H9 (cell line): ENCODE measurements around the gene RCSD1. TPM values are rescaled to one million over a fixed set of nuclear protein-coding genes. Genes with fewer than 3 reads are reported as not detected.

Experiments used
- DNase-seq: peaks from one replicate; pipeline ENCODE4 v3.0.0-alpha.2; 2017
- H2AFZ ChIP-seq: one replicate; pipeline ENCODE4 v1.6.1; 2013; ENCODE audit warnings: mild to moderate bottlenecking, low read length, control low read depth, moderate library complexity
- H2AK5ac ChIP-seq: 2 replicates; pipeline ENCODE4 v1.6.1; 2013; ENCODE audit warnings: low read length, control low read depth, mixed read lengths; ENCODE audit not compliant: insufficient read length
- H2BK120ac ChIP-seq: one replicate; pipeline ENCODE4 v1.6.1; 2013; ENCODE audit warnings: low read depth, mild to moderate bottlenecking, low read length, control low read depth, inconsistent platforms; ENCODE audit not compliant: poor library complexity, severe bottlenecking
- H2BK12ac ChIP-seq: 2 replicates; pipeline ENCODE4 v1.6.1; 2013; ENCODE audit warnings: low read length, control low read depth, mixed read lengths, low read depth; ENCODE audit not compliant: insufficient read length
- H2BK15ac ChIP-seq: 2 replicates; pipeline ENCODE4 v1.6.1; 2013; ENCODE audit warnings: low read depth, low read length, control low read depth
- H2BK20ac ChIP-seq: one replicate; pipeline ENCODE4 v1.6.1; 2013; ENCODE audit warnings: low read depth, mild to moderate bottlenecking, low read length, control low read depth, inconsistent platforms; ENCODE audit not compliant: poor library complexity, severe bottlenecking
- H2BK5ac ChIP-seq: 2 replicates; pipeline ENCODE4 v1.6.1; 2013; ENCODE audit warnings: low read length, control low read depth, mixed read lengths; ENCODE audit not compliant: insufficient read length
- H3K14ac ChIP-seq: 2 replicates; pipeline ENCODE4 v1.6.1; 2013; ENCODE audit warnings: low read length, control low read depth; ENCODE audit not compliant: insufficient read depth
- H3K18ac ChIP-seq: 2 replicates; pipeline ENCODE4 v1.6.1; 2013; ENCODE audit warnings: low read depth, mild to moderate bottlenecking, mixed read lengths, low read length, control low read depth; ENCODE audit not compliant: insufficient read length
- H3K23ac ChIP-seq: 2 replicates; pipeline ENCODE4 v1.6.1; 2013; ENCODE audit warnings: low read length, control low read depth, mixed read lengths, low read depth; ENCODE audit not compliant: insufficient read length
- H3K23me2 ChIP-seq: 2 replicates; pipeline ENCODE4 v1.6.1; 2013; ENCODE audit warnings: low read depth, mild to moderate bottlenecking, mixed read lengths, low read length, control low read depth; ENCODE audit not compliant: insufficient read length, poor library complexity, severe bottlenecking
- H3K27ac ChIP-seq: 2 replicates; pipeline ENCODE4 v1.5.1; 2013; ENCODE audit warnings: low read length, control low read depth, mixed read lengths, low read depth; ENCODE audit not compliant: insufficient read length
- H3K27me3 ChIP-seq: 2 replicates; pipeline ENCODE4 v1.6.1; 2013; ENCODE audit warnings: low read length, control low read depth, inconsistent platforms; ENCODE audit not compliant: insufficient read depth
- H3K4ac ChIP-seq: 2 replicates; pipeline ENCODE4 v1.6.1; 2013; ENCODE audit warnings: low read depth, mild to moderate bottlenecking, control low read depth, inconsistent platforms, low read length, moderate library complexity
- H3K4me1 ChIP-seq: 2 replicates; pipeline ENCODE4 v1.6.1; 2013; ENCODE audit warnings: low read length, control low read depth, inconsistent platforms; ENCODE audit not compliant: insufficient read depth
- H3K4me2 ChIP-seq: 2 replicates; pipeline ENCODE4 v1.6.1; 2013; ENCODE audit warnings: low read length, control low read depth, mixed read lengths; ENCODE audit not compliant: insufficient read length, insufficient read depth
- H3K56ac ChIP-seq: 2 replicates; pipeline ENCODE4 v1.6.1; 2013; ENCODE audit warnings: low read depth, mild to moderate bottlenecking, mixed read lengths, low read length, control low read depth; ENCODE audit not compliant: insufficient read length
- H3K79me1 ChIP-seq: 2 replicates; pipeline ENCODE4 v1.6.1; 2013; ENCODE audit warnings: low read depth, mild to moderate bottlenecking, moderate library complexity, low read length, control low read depth, inconsistent platforms; ENCODE audit not compliant: insufficient read depth, poor library complexity, severe bottlenecking
- H3K79me2 ChIP-seq: 2 replicates; pipeline ENCODE4 v1.6.1; 2013; ENCODE audit warnings: low read length, control low read depth, inconsistent platforms; ENCODE audit not compliant: insufficient read depth
- H3K9ac ChIP-seq: 2 replicates; pipeline ENCODE4 v1.6.1; 2013; ENCODE audit warnings: low read length, control low read depth, mixed read lengths; ENCODE audit not compliant: insufficient read length; ENCODE audit errors: extremely low read depth
- H3K9me3 ChIP-seq: one replicate; pipeline ENCODE4 v1.6.1; 2013; ENCODE audit warnings: low read depth, low read length, inconsistent platforms; ENCODE audit not compliant: control insufficient read depth
- H3T11ph ChIP-seq: one replicate; pipeline ENCODE4 v1.6.1; 2013; ENCODE audit warnings: mild to moderate bottlenecking, low read length, control low read depth, inconsistent platforms
- H4K20me1 ChIP-seq: one replicate; pipeline ENCODE4 v1.6.1; 2013; ENCODE audit not compliant: control insufficient read depth, insufficient read length, insufficient read depth
- H4K5ac ChIP-seq: 2 replicates; pipeline ENCODE4 v1.6.1; 2013; ENCODE audit warnings: low read depth, mild to moderate bottlenecking, mixed read lengths, low read length, control low read depth; ENCODE audit not compliant: insufficient read length
- H4K8ac ChIP-seq: replicated peaks from 2 replicates; pipeline ENCODE4 v1.6.1; 2013; ENCODE audit warnings: low read length, control low read depth, mixed read lengths, low read depth; ENCODE audit not compliant: insufficient read length
- H4K91ac ChIP-seq: 2 replicates; pipeline ENCODE4 v1.6.1; 2013; ENCODE audit warnings: low read depth, mild to moderate bottlenecking, moderate library complexity, mixed read lengths, low read length, control low read depth; ENCODE audit not compliant: insufficient read length
- H3K27ac Mint-ChIP-seq, 3 experiments: 2 replicates in 2 of 3; 3 replicates in 1 of 3; pipeline ENCODE4 v1.8.0; 2020 to 2021; ENCODE audit warnings: mixed read lengths in 3 of 3, mild to moderate bottlenecking in 1 of 3, moderate library complexity in 1 of 3
- H3K27me3 Mint-ChIP-seq: 2 replicates; pipeline ENCODE4 v1.8.0; 2021; ENCODE audit warnings: low read depth, mild to moderate bottlenecking, moderate library complexity, mixed read lengths
- H3K36me3 Mint-ChIP-seq, 3 experiments: 2 replicates in 2 of 3; 3 replicates in 1 of 3; pipeline ENCODE4 v1.8.0; 2020 to 2021; ENCODE audit warnings: low read depth in 3 of 3, mixed read lengths in 3 of 3; ENCODE audit not compliant: insufficient read depth in 1 of 3
- H3K4me1 Mint-ChIP-seq, 2 experiments: 2 replicates each; pipeline ENCODE4 v1.8.0; 2020; ENCODE audit warnings: mixed read lengths in 2 of 2
- H3K4me3 Mint-ChIP-seq, 2 experiments: 2 replicates in 1 of 2; 3 replicates in 1 of 2; pipeline ENCODE4 v1.8.0; 2020 to 2021; ENCODE audit warnings: mild to moderate bottlenecking in 2 of 2, mixed read lengths in 2 of 2, moderate library complexity in 1 of 2
- H3K9me3 Mint-ChIP-seq, 2 experiments: 2 replicates in 1 of 2; 3 replicates in 1 of 2; pipeline ENCODE4 v1.8.0; 2020; ENCODE audit warnings: mild to moderate bottlenecking in 2 of 2, mixed read lengths in 2 of 2, moderate library complexity in 1 of 2
- WGBS: extraction: QIAGEN DNeasy Blood & Tissue Kit; methylation state at CpG from one replicate; pipeline ENCODE4 v1.1.7; 2013; ENCODE audit warnings: missing lambda C conversion rate, low lambda C conversion rate, mixed read lengths; ENCODE audit not compliant: insufficient read length; ENCODE audit errors: extremely low coverage; 5-methylcytosine and 5-hydroxymethylcytosine counted together
- total RNA-seq: library from RNA; stranded (reverse); gene quantifications from 2 replicates; pipeline ENCODE4 v1.2.1, GENCODE V29; 2021
- TF ChIP-seq, protein P1 (sequence below): fragments of 200-600 bp; sonication (generic); conservative IDR thresholded peaks from 3 replicates; pipeline ENCODE4 v1.8.0; 2021; ENCODE audit warnings: antibody characterized with exemption, mild to moderate bottlenecking

Gene RCSD1
- total RNA-seq, 1 experiment from 2014 or later, result 0.13 TPM

DNA sequence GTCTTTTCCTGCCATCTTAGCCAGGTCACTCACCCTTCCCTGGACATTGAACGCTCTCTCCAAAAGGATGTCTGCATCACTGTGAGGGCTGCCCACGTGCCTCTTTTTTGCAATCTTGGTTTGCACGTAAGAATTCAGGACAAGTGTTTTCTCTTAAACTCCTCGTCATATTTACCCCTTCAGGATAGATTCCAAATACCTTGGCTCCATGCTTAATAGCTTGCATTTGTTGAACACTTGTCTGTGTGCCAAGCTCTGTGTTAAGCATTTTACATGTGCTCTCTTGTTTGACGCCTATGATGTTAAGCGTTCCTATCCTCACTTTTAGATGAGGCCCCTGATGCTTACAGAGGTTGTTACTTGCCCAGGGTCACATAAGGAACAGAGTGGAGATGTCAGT lies 29.8 kb downstream of the RCSD1 start:
- no peaks in the 10 kb centered on the region for H3K23me2 ChIP-seq
- DNase-seq, result no peak
- no peak overlapping the region for H3K18ac ChIP-seq
- no peak overlapping the region for H2BK20ac ChIP-seq
- TF ChIP-seq, protein P1, sequence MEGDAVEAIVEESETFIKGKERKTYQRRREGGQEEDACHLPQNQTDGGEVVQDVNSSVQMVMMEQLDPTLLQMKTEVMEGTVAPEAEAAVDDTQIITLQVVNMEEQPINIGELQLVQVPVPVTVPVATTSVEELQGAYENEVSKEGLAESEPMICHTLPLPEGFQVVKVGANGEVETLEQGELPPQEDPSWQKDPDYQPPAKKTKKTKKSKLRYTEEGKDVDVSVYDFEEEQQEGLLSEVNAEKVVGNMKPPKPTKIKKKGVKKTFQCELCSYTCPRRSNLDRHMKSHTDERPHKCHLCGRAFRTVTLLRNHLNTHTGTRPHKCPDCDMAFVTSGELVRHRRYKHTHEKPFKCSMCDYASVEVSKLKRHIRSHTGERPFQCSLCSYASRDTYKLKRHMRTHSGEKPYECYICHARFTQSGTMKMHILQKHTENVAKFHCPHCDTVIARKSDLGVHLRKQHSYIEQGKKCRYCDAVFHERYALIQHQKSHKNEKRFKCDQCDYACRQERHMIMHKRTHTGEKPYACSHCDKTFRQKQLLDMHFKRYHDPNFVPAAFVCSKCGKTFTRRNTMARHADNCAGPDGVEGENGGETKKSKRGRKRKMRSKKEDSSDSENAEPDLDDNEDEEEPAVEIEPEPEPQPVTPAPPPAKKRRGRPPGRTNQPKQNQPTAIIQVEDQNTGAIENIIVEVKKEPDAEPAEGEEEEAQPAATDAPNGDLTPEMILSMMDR, result no peak
- no peak overlapping the region for H3K9ac ChIP-seq
- H4K91ac ChIP-seq, result no peak overlapping the region
- Mint-ChIP-seq H3K9me3 (no peaks in the 10 kb centered on the region), H3K4me3 (no peak overlapping the region), H3K4me1 (peaks cover 5 to 9% of the 10 kb centered on the region in 2 experiments; a peak in 3 of 4 replicates), H3K27me3 (peaks cover 10% of the 10 kb centered on the region; the same call in 1 of the 2 replicates), H3K36me3 (no peaks in the 10 kb centered on the region), H3K27ac (no peak overlapping the region; a peak in 1 of 7 replicates)
- H2BK15ac ChIP-seq, result no peak overlapping the region
- H3K27ac ChIP-seq, result no peak overlapping the region
- no peak overlapping the region for H3K56ac ChIP-seq
- no peaks in the 10 kb centered on the region for H3K79me2 ChIP-seq
- no peak overlapping the region for H2BK12ac ChIP-seq
- no peak overlapping the region for H3K14ac ChIP-seq
- no peak overlapping the region for H2BK5ac ChIP-seq
- no peak overlapping the region for H3K23ac ChIP-seq
- no peak overlapping the region for H3T11ph ChIP-seq
- H2BK120ac ChIP-seq, result no peak overlapping the region
- no peak overlapping the region for H3K4me2 ChIP-seq
- no peak overlapping the region for H4K5ac ChIP-seq
- H4K20me1 ChIP-seq, result no peaks in the 10 kb centered on the region
- no peaks in the 10 kb centered on the region for H3K9me3 ChIP-seq
- no CpG with 5 or more reads among the region's 6 CpGs for WGBS
- no peak overlapping the region for H3K4ac ChIP-seq
- no peaks in the 10 kb centered on the region for H3K79me1 ChIP-seq
- no peaks in the 10 kb centered on the region for H3K27me3 ChIP-seq
- H3K4me1 ChIP-seq, result no peaks in the 10 kb centered on the region
- no peak overlapping the region for H2AFZ ChIP-seq
- H4K8ac ChIP-seq, result no peak overlapping the region
- H2AK5ac ChIP-seq, result no peak overlapping the region
